Limb (tissue), 2 donors: ENCODE results near the gene ZNF165.
"Not testable (repeated sequence)": the region's sequence is repeated elsewhere in the genome, so short reads cannot be mapped to it uniquely, and the experiment has no call there.

ENCODE experiments used
- DNase-seq, 2 donors: peaks; one replicate each; pipeline ENCODE4 v3.0.0-alpha.2; 2016; ENCODE audit errors: extremely low spot score in 2 of 2

The ZNF165 gene

GRCh38 chr6:28080381-28080630 is at the start of gene ZNF165:
Gene ZNF165 (plus strand): TSS chr6:28080568. CDS start chr6:28085481, 4,913 bp downstream.
- DNase-seq: not testable (repeated sequence)

- DNase-seq: no peak
Measured at GRCh38 chr6:28053584-28053983, 26.8 kb upstream of the ZNF165 start.

GRCh38 chr6:28060405-28060804 is 20.0 kb upstream of the ZNF165 start:
- DNase-seq: no peak

- no peak for DNase-seq
Measured at GRCh38 chr6:28064272-28064671, 16.1 kb upstream of the ZNF165 start.

GRCh38 chr6:28068067-28068466 is 12.3 kb upstream of the ZNF165 start:
- DNase-seq: no peak

- DNase-seq: not testable (repeated sequence)
Measured at GRCh38 chr6:28070968-28071367, 9.4 kb upstream of the ZNF165 start.

GRCh38 chr6:28078050-28078449 is 2.3 kb upstream of the ZNF165 start:
- no peak for DNase-seq

GRCh38 chr6:28078836-28079235 is 1.5 kb upstream of the ZNF165 start:
- no peak for DNase-seq

GRCh38 chr6:28080631-28081485 is 490 bp downstream of the ZNF165 start:
- DNase-seq: peak; percentile 95 to 97

- DNase-seq: peak in 1 of 2 donors; percentile 2
Measured at GRCh38 chr6:28081486-28081751, 1.1 kb downstream of the ZNF165 start.

- no peak for DNase-seq
Measured at GRCh38 chr6:28082939-28083338, 2.6 kb downstream of the ZNF165 start.

GRCh38 chr6:28089054-28089453 is 8.7 kb downstream of the ZNF165 start:
- DNase-seq: no peak

GRCh38 chr6:28090917-28091586 is 10.7 kb downstream of the ZNF165 start:
- DNase-seq: peak in 1 of 2 donors; percentile 46

- not testable (repeated sequence) for DNase-seq
Measured at GRCh38 chr6:28102222-28102621, 21.9 kb downstream of the ZNF165 start.

- DNase-seq: not testable (repeated sequence)
Measured at GRCh38 chr6:28102699-28103098, 22.3 kb downstream of the ZNF165 start.

- DNase-seq: peak; percentile 86 to 90
Measured at GRCh38 chr6:28104392-28105244, 24.2 kb downstream of the ZNF165 start.

- DNase-seq: no peak
Measured at GRCh38 chr6:28105245-28105639, 24.9 kb downstream of the ZNF165 start.

- DNase-seq: no peak
Measured at GRCh38 chr6:28107506-28107905, 27.1 kb downstream of the ZNF165 start.

- DNase-seq: no peak
Measured at GRCh38 chr6:28111964-28112363, 31.6 kb downstream of the ZNF165 start.

- DNase-seq: no peak
Measured at GRCh38 chr6:28115799-28116198, 35.4 kb downstream of the ZNF165 start.

GRCh38 chr6:28117386-28118050 is 37.1 kb downstream of the ZNF165 start:
- DNase-seq: no peak

- no peak for DNase-seq
Measured at GRCh38 chr6:28118217-28118616, 37.8 kb downstream of the ZNF165 start.
